Astrocyte (in vitro differentiated cells and primary cell): ENCODE measurements around the gene ARL15. TPM values are rescaled to one million over a fixed set of nuclear protein-coding genes. Genes with fewer than 3 reads are reported as not detected.

Experiments used
- DNase-seq: peaks from one replicate; pipeline ENCODE4 v3.0.0-alpha.2; 2010; ENCODE audit warnings: low read depth
- FAIRE-seq: peaks from 2 replicates; lab custom pipeline; 2011; peaks lifted over from hg19 to GRCh38; lab: Jason Lieb, UNC
- H2AFZ ChIP-seq: 2 replicates; pipeline ENCODE4 v1.6.0; 2012; ENCODE audit warnings: low read depth, low read length, inconsistent platforms
- H3K27ac ChIP-seq: 2 replicates; pipeline ENCODE4 v1.5.1; 2011; ENCODE audit warnings: low read depth, low read length, inconsistent platforms
- H3K27me3 ChIP-seq: 2 replicates; pipeline ENCODE4 v1.6.0; 2011; ENCODE audit warnings: low read length, inconsistent platforms; ENCODE audit not compliant: insufficient read depth
- H3K36me3 ChIP-seq: 2 replicates; pipeline ENCODE4 v1.5.1; 2011; ENCODE audit warnings: low read length, inconsistent platforms; ENCODE audit not compliant: insufficient read depth
- H3K4me1 ChIP-seq: 2 replicates; pipeline ENCODE4 v1.5.1; 2011; ENCODE audit warnings: low read length, inconsistent platforms; ENCODE audit not compliant: insufficient read depth
- H3K4me2 ChIP-seq: 2 replicates; pipeline ENCODE4 v1.6.0; 2012; ENCODE audit warnings: low read length, inconsistent platforms
- H3K4me3 ChIP-seq: 2 replicates; pipeline ENCODE4 v1.5.1; 2011; ENCODE audit warnings: low read depth, mild to moderate bottlenecking, low read length, inconsistent platforms; ENCODE audit not compliant: insufficient read depth
- H3K79me2 ChIP-seq: 2 replicates; pipeline ENCODE4 v1.6.0; 2012; ENCODE audit warnings: mild to moderate bottlenecking, low read length, inconsistent platforms; ENCODE audit not compliant: insufficient read depth
- H3K9ac ChIP-seq: 2 replicates; pipeline ENCODE4 v1.6.0; 2012; ENCODE audit warnings: mild to moderate bottlenecking, low read length, inconsistent platforms
- H3K9me3 ChIP-seq: 2 replicates; pipeline ENCODE4 v1.5.1; 2012; ENCODE audit warnings: low read depth, mild to moderate bottlenecking, low read length, inconsistent platforms; ENCODE audit not compliant: insufficient read depth
- H4K20me1 ChIP-seq: 2 replicates; pipeline ENCODE4 v1.6.0; 2012; ENCODE audit warnings: low read length, inconsistent platforms; ENCODE audit not compliant: insufficient read depth
- H3K27ac Mint-ChIP-seq: one replicate; pipeline ENCODE4 v1.8.0; 2021; ENCODE audit warnings: mild to moderate bottlenecking, mixed read lengths; ENCODE audit not compliant: unreplicated experiment
- H3K27me3 Mint-ChIP-seq: one replicate; pipeline ENCODE4 v1.8.0; 2021; ENCODE audit warnings: low read depth, mixed read lengths; ENCODE audit not compliant: unreplicated experiment
- H3K36me3 Mint-ChIP-seq: one replicate; pipeline ENCODE4 v1.8.0; 2021; ENCODE audit warnings: low read depth, mixed read lengths; ENCODE audit not compliant: unreplicated experiment
- H3K4me1 Mint-ChIP-seq: one replicate; pipeline ENCODE4 v1.8.0; 2021; ENCODE audit warnings: low read depth, mixed read lengths; ENCODE audit not compliant: unreplicated experiment
- H3K4me3 Mint-ChIP-seq: one replicate; pipeline ENCODE4 v1.8.0; 2021; ENCODE audit warnings: mild to moderate bottlenecking, moderate library complexity, mixed read lengths; ENCODE audit not compliant: unreplicated experiment
- H3K9me3 Mint-ChIP-seq: one replicate; pipeline ENCODE4 v1.8.0; 2021; ENCODE audit warnings: mild to moderate bottlenecking, mixed read lengths; ENCODE audit not compliant: unreplicated experiment
- EZH2 ChIP-seq: IDR thresholded peaks from 2 replicates; pipeline ENCODE4 v1.6.1; 2012; ENCODE audit warnings: mild to moderate bottlenecking, low read length, inconsistent platforms; ENCODE audit not compliant: insufficient read depth
- total RNA-seq: library from RNA; stranded (reverse); gene quantifications from 2 replicates; pipeline ENCODE4 v1.2.1, GENCODE V29; 2021
- TF ChIP-seq, protein P1 (sequence below): IDR thresholded peaks from 2 replicates; pipeline ENCODE4 v1.5.1; 2011; ENCODE audit warnings: low read depth, mild to moderate bottlenecking, inconsistent platforms, low read length, moderate library complexity; ENCODE audit not compliant: insufficient read depth

Gene ARL15
- total RNA-seq, 1 donor from 2014 or later: 29.1 TPM

DNA sequence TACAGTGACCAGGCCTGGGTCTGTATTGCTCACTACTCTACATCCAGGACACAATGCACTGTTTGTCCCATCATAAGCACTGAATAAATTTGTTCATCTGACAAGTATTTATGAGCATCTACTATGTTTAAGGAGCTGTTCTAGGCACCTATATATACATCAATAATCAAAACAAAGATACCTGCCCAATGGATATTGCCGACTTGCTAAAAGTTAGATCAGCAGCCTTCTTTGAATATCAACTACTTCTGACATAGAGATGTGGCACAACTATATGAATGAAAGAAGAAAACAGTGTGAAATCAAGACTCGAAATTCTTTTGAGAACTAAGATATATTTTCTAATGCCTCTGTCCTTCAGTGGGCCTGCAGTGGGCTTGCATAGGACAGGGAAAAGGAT, 215.7 kb downstream of the ARL15 start:
- H3K36me3 Mint-ChIP-seq: no peaks in the 10 kb centered on the region
- Histone ChIP-seq H4K20me1 (no peaks in the 10 kb centered on the region), H3K27ac (no peak overlapping the region), H3K79me2 (no peaks in the 10 kb centered on the region), H3K27me3 (no peaks in the 10 kb centered on the region), H2AFZ (no peak overlapping the region), H3K9ac (no peak overlapping the region), H3K9me3 (no peaks in the 10 kb centered on the region), H3K4me2 (no peak overlapping the region), H3K36me3 (no peaks in the 10 kb centered on the region), H3K4me3 (no peak overlapping the region), H3K4me1 (peaks cover 10% of the 10 kb centered on the region)
- FAIRE-seq (peak; percentile 9), DNase-seq (no peak)
- no peak overlapping the region for H3K4me3 Mint-ChIP-seq
- H3K9me3 Mint-ChIP-seq: no peaks in the 10 kb centered on the region
- TF ChIP-seq, protein P1, sequence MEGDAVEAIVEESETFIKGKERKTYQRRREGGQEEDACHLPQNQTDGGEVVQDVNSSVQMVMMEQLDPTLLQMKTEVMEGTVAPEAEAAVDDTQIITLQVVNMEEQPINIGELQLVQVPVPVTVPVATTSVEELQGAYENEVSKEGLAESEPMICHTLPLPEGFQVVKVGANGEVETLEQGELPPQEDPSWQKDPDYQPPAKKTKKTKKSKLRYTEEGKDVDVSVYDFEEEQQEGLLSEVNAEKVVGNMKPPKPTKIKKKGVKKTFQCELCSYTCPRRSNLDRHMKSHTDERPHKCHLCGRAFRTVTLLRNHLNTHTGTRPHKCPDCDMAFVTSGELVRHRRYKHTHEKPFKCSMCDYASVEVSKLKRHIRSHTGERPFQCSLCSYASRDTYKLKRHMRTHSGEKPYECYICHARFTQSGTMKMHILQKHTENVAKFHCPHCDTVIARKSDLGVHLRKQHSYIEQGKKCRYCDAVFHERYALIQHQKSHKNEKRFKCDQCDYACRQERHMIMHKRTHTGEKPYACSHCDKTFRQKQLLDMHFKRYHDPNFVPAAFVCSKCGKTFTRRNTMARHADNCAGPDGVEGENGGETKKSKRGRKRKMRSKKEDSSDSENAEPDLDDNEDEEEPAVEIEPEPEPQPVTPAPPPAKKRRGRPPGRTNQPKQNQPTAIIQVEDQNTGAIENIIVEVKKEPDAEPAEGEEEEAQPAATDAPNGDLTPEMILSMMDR: no peak
- TF ChIP-seq EZH2: no peak
- H3K27me3 Mint-ChIP-seq: no peaks in the 10 kb centered on the region
- H3K4me1 Mint-ChIP-seq: peaks cover 19% of the 10 kb centered on the region
- H3K27ac Mint-ChIP-seq: no peak overlapping the region

DNA sequence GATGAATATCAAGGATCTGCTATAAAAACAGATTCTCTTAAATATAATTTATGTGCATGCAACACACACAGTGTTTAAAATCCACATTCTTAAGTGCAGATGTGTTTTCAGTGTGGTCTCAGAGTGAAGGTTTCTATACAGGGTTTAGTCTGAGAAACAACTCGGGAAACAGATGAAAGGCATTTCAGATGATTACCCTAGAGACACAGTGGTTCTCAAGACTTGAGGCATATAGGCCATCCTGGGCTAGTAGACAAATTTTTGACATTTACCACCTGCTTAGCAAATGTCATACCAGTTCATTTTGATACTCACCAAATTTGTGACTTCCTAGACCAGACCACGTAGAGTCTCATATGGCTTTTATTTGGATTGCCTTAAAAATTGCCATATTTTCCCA, 216.5 kb downstream of the ARL15 start:
- Histone ChIP-seq H3K9me3 (no peaks in the 10 kb centered on the region), H3K36me3 (no peaks in the 10 kb centered on the region), H3K79me2 (no peaks in the 10 kb centered on the region), H3K4me2 (no peak overlapping the region), H3K9ac (no peak overlapping the region), H4K20me1 (no peaks in the 10 kb centered on the region), H3K4me1 (peaks cover 10% of the 10 kb centered on the region), H3K27ac (no peak overlapping the region), H2AFZ (no peak overlapping the region), H3K4me3 (no peak overlapping the region), H3K27me3 (no peaks in the 10 kb centered on the region)
- Mint-ChIP-seq H3K9me3 (no peaks in the 10 kb centered on the region), H3K36me3 (no peaks in the 10 kb centered on the region), H3K27ac (no peak overlapping the region), H3K27me3 (no peaks in the 10 kb centered on the region), H3K4me1 (peaks cover 19% of the 10 kb centered on the region), H3K4me3 (no peak overlapping the region)
- no peak for TF ChIP-seq EZH2
- TF ChIP-seq, protein P1: no peak
- FAIRE-seq (no peak), DNase-seq (no peak)

DNA sequence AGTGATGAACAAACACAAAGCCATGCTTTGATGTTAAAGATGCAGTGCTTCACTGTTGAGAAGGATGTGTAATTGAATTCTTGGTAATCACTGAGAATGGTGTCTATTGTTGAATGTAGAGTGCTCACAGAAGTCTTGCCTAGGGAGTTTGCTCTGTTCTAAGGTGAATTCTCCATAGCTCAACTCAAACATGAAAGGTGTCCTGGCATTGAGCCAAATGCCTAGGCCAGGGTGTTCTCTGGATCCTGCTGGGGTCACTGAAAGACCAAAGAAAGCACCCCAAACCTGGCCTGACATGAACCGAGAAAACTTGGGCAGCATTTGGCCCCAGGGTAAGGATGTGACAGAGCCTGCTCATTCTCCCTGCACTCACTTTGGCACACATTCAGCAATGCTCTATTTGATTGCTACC, 217.3 kb downstream of the ARL15 start:
- H3K4me3 Mint-ChIP-seq: no peak overlapping the region
- H3K4me1 Mint-ChIP-seq: peaks cover 22% of the 10 kb centered on the region
- no peaks in the 10 kb centered on the region for H3K79me2 ChIP-seq
- no peak overlapping the region for H2AFZ ChIP-seq
- no peak overlapping the region for H3K4me3 ChIP-seq
- no peak overlapping the region for H3K4me2 ChIP-seq
- peaks cover 15% of the 10 kb centered on the region for H3K4me1 ChIP-seq
- DNase-seq (no peak), FAIRE-seq (no peak)
- H3K9me3 Mint-ChIP-seq: no peaks in the 10 kb centered on the region
- H3K27me3 ChIP-seq: no peaks in the 10 kb centered on the region
- no peak overlapping the region for H3K27ac Mint-ChIP-seq
- H3K36me3 ChIP-seq: no peaks in the 10 kb centered on the region
- H3K9ac ChIP-seq: no peak overlapping the region
- TF ChIP-seq, protein P1: no peak
- no peak for TF ChIP-seq EZH2
- no peak overlapping the region for H3K27ac ChIP-seq
- H3K36me3 Mint-ChIP-seq: no peaks in the 10 kb centered on the region
- no peaks in the 10 kb centered on the region for H4K20me1 ChIP-seq
- no peaks in the 10 kb centered on the region for H3K9me3 ChIP-seq
- H3K27me3 Mint-ChIP-seq: no peaks in the 10 kb centered on the region
